Ovary (tissue), 3 donors: Measurements from ENCODE around the gene UBE2H.

Experiments used
- CTCF ChIP-seq, 3 donors: fragments of 450-650 bp in 2 of 3; fragments of 200-600 bp in 1 of 3; IDR thresholded peaks; one replicate each; pipeline versions ENCODE4 v1.5.1 to v1.8.0; 2016 to 2022; ENCODE audit warnings: antibody characterized with exemption in 3 of 3, mild to moderate bottlenecking in 1 of 3
- EP300 ChIP-seq: sonication (generic); formaldehyde crosslinking; IDR thresholded peaks from one replicate; pipeline ENCODE4 v1.6.1; 2017; ENCODE audit warnings: antibody characterized with exemption
- donor health status: DM: no; HTN: no; CAD: no.

DNA sequence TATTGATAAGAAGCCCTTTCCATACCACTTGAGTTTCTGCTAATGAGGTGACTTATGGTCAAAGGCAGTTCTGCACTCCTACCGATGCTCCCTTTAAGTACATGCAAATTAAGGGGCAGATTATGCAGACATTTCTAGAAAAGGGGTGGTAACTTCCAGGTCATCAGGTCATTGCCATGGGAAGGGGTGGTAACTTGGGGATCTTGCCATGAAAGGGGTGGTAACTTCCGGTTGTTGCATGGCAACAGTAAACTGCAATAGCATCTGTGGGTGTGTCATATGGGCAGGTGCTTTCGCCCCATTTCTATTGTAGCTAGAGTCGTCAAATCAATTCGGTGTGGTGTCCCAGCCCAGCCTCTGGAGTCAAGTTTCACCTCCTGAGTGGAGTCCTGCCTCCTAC lies 150.9 kb downstream of the UBE2H start:
- TF ChIP-seq CTCF (IDR thresholded peaks at IDR 0.05) (no peak), EP300 (no peak)
